Measurements from ENCODE around the gene UBE2E2. TPM values are rescaled to one million over a fixed set of nuclear protein-coding genes. Genes with fewer than 3 reads are reported as not detected.

UBE2E2 gene
- total RNA-seq, 4 donors from 2014 or later: 3.1 to 58.5 (median 25.0) TPM

DNA sequence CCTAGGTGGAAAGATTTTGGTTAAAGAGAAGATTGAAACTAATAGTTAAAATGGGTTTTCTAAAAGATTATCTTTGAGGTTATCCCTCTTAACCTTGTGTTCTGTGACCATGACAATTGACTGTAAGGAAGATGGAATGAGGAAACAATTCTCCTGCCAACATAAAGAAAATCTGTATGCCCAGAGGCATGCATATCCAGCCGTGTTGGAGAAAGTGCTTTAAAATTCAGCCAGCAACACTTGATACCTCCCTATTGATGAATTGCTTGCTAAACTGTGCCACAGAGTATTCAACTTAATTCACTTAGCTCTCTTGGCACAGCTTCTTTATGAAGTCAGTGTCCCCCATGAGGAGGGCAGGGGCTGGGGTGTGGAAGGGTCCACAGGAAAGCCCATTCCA, 203.5 kb downstream of the UBE2E2 start:
- Histone ChIP-seq H3K36me3 (no peaks in the 10 kb centered on the region), H3K9me3 (no peaks in the 10 kb centered on the region), H3K4me1 (no peaks in the 10 kb centered on the region), H3K4me3 (no peak overlapping the region), H3K27me3 (no peaks in the 10 kb centered on the region), H3K27ac (no peak overlapping the region)
- intact Hi-C loops (cut with DNase I; ENCODE audit: low total_unique reads): no loop called here
- no peak for TF ChIP-seq POLR2A (IDR thresholded peaks at IDR 0.05)
- TF ChIP-seq, protein P1, sequence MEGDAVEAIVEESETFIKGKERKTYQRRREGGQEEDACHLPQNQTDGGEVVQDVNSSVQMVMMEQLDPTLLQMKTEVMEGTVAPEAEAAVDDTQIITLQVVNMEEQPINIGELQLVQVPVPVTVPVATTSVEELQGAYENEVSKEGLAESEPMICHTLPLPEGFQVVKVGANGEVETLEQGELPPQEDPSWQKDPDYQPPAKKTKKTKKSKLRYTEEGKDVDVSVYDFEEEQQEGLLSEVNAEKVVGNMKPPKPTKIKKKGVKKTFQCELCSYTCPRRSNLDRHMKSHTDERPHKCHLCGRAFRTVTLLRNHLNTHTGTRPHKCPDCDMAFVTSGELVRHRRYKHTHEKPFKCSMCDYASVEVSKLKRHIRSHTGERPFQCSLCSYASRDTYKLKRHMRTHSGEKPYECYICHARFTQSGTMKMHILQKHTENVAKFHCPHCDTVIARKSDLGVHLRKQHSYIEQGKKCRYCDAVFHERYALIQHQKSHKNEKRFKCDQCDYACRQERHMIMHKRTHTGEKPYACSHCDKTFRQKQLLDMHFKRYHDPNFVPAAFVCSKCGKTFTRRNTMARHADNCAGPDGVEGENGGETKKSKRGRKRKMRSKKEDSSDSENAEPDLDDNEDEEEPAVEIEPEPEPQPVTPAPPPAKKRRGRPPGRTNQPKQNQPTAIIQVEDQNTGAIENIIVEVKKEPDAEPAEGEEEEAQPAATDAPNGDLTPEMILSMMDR (IDR thresholded peaks at IDR 0.05): no peak
- DNase-seq: no peak

DNA sequence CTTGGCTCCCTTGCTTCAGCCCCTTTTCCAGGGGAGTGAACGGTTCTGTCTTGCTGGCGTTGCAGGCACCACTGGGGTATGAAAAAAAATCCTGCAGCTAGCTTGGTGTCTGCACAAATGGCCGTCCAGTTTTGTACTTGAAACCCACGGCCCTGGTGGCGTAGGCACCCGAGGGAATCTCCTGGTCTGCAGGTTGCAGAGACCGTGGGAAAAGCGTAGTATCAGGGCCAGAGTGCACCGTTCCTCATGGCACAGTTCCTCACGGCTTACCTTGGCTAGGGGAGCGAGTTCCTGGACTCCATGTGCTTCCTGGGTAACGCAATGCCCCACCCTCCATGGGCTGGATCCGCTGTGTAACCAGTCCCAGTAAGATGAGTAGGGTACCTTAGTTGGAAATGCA, 214.9 kb downstream of the UBE2E2 start:
- no peak overlapping the region for H3K4me3 ChIP-seq
- no peaks in the 10 kb centered on the region for H3K36me3 ChIP-seq
- H3K9me3 ChIP-seq: no peaks in the 10 kb centered on the region
- DNase-seq: no peak
- H3K4me1 ChIP-seq: no peaks in the 10 kb centered on the region
- H3K27ac ChIP-seq: no peak overlapping the region
- intact Hi-C loops (cut with DNase I; ENCODE audit: low total_unique reads): no loop called here
- H3K27me3 ChIP-seq: no peaks in the 10 kb centered on the region
- TF ChIP-seq, protein P1 (IDR thresholded peaks at IDR 0.05): no peak
- no peak for TF ChIP-seq POLR2A (IDR thresholded peaks at IDR 0.05)

DNA sequence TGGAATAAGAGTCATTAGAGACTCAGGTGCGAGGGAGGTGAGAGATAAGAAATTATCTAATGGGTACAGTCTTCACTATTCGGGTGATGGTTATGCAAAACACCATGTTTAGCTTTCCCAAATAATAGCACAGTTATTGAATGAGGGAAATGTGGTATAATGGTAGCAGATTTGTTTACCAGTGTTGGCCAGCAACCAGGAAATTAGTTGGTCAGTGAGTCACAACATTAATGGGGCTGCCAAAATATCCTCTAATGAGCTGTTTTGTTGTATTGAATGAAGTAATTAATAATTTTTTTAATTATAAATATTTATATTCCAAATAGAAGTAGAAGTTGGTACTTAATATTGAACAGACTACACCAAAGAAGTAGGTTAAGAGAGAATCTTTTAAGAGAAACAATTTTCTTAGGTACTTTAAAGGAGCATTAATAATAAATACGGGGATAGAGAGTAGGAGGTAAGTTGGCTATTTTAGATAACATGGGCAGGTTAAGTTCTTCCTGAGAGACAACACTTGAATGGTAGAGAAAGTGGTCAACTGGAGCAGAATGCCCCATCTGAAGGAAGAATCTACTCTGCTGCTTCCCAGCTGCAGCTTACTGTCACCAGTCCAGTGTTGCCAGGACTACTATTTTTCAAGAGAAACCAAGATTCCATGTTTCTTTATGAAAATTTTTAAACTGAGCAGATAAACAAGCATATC, 218.8 kb downstream of the UBE2E2 start:
- Histone ChIP-seq H3K4me3 (no peak overlapping the region), H3K36me3 (no peaks in the 10 kb centered on the region), H3K9me3 (no peaks in the 10 kb centered on the region), H3K4me1 (no peaks in the 10 kb centered on the region), H3K27ac (no peak overlapping the region), H3K27me3 (no peaks in the 10 kb centered on the region)
- TF ChIP-seq, protein P1 (IDR thresholded peaks at IDR 0.05): no peak
- TF ChIP-seq POLR2A (IDR thresholded peaks at IDR 0.05): no peak
- no peak for DNase-seq
- intact Hi-C loops (cut with DNase I; ENCODE audit: low total_unique reads): no loop called here

DNA sequence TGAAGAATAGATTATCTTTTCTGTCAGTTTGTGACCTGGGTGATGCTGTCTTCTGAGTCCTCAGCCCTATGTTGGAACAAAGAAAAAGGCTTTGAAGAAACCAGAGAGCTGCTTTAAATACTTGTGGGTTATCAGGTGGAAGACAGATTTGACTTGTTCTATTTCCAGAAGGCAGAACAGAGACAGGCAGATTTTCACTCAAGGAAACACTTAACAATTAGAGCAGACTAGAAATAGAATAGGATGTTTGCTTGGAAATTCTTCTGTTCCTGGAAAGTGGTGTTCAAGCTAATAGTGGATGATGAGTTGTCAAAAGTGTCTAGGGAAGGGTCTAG, 219.4 kb downstream of the UBE2E2 start:
- intact Hi-C loops (cut with DNase I; ENCODE audit: low total_unique reads): no loop called here

DNA sequence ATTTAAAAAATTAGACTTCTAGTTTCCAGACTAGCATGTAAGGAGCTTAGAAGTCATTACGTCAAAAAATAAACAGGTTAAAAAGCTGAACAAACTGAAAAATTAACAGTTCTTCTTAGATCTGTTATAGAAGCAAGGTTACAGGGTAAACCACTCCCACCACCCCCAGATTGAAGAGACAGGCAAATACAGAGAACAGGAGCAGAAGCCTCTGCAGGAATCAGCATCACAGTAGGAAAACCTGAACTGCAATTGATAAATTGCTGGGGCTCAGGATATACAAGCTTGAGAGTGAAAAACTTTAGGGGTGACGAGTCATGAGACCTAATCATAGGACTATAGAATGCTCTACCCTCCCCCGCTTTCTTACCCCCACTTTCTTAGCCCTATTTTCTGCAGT, 222.3 kb downstream of the UBE2E2 start:
- no peaks in the 10 kb centered on the region for H3K36me3 ChIP-seq
- H3K27ac ChIP-seq: no peak overlapping the region
- H3K4me1 ChIP-seq: no peaks in the 10 kb centered on the region
- intact Hi-C loops (cut with DNase I; ENCODE audit: low total_unique reads): no loop called here
- no peak overlapping the region for H3K4me3 ChIP-seq
- no peaks in the 10 kb centered on the region for H3K27me3 ChIP-seq
- no peaks in the 10 kb centered on the region for H3K9me3 ChIP-seq
- no peak for DNase-seq
- TF ChIP-seq, protein P1 (IDR thresholded peaks at IDR 0.05): no peak
- TF ChIP-seq POLR2A (IDR thresholded peaks at IDR 0.05): no peak

More for the DNA sequence above, 219.4 kb downstream of the UBE2E2 start:
- no peaks in the 10 kb centered on the region for H3K27me3 ChIP-seq
- no peak for DNase-seq
- H3K4me3 ChIP-seq: no peak overlapping the region
- TF ChIP-seq, protein P1 (IDR thresholded peaks at IDR 0.05): no peak
- TF ChIP-seq POLR2A (IDR thresholded peaks at IDR 0.05): no peak
- H3K36me3 ChIP-seq: no peaks in the 10 kb centered on the region
- H3K27ac ChIP-seq: no peak overlapping the region
- H3K4me1 ChIP-seq: no peaks in the 10 kb centered on the region
- no peaks in the 10 kb centered on the region for H3K9me3 ChIP-seq
